NCI-H345 (cell line): ENCODE results near the gene LIG1.
A peak's percentile ranks its signal among the peaks of the same experiment; 100 is the strongest.
"Not testable (repeated sequence)": the region's sequence is repeated elsewhere in the genome, so short reads cannot be mapped to it uniquely, and the experiment has no call there.

Source experiments
- DNase-seq: peaks from one replicate; lab custom pipeline; 2025; lab: John Stamatoyannopoulos, UW

The LIG1 gene

GRCh38 chr19:48121066-48121465 lies 49.1 kb downstream of the LIG1 start:
- DNase-seq: no peak

- no peak for DNase-seq
Measured at GRCh38 chr19:48120505-48120904, 49.6 kb downstream of the LIG1 start.

- no peak for DNase-seq
Measured at GRCh38 chr19:48118131-48118517, 52.0 kb downstream of the LIG1 start.

- no peak for DNase-seq
Measured at GRCh38 chr19:48117515-48118130, 52.5 kb downstream of the LIG1 start.

- no peak for DNase-seq
Measured at GRCh38 chr19:48113190-48113917, 56.8 kb downstream of the LIG1 start.

GRCh38 chr19:48111280-48111679 lies 58.9 kb downstream of the LIG1 start:
- DNase-seq: no peak

- DNase-seq: peak; percentile 86
Measured at GRCh38 chr19:48110350-48110966, 59.7 kb downstream of the LIG1 start, which contains the start of gene PLA2G4C. Gene PLA2G4C, minus strand, starts transcription at chr19:48110817. Its CDS starts 4,288 bp downstream, at chr19:48106529.

GRCh38 chr19:48108997-48109782 lies 61.0 kb downstream of the LIG1 start:
- no peak for DNase-seq

- DNase-seq: no peak
Measured at GRCh38 chr19:48103922-48104321, 66.2 kb downstream of the LIG1 start.

- DNase-seq: no peak
Measured at GRCh38 chr19:48102870-48103751, 67.0 kb downstream of the LIG1 start.

GRCh38 chr19:48095612-48096175 lies 74.5 kb downstream of the LIG1 start:
- DNase-seq: no peak

GRCh38 chr19:48094855-48095203 lies 75.3 kb downstream of the LIG1 start:
- no peak for DNase-seq

GRCh38 chr19:48094129-48094854 lies 75.9 kb downstream of the LIG1 start:
- DNase-seq: no peak

- not testable (repeated sequence) for DNase-seq
Measured at GRCh38 chr19:48091111-48091718, 78.9 kb downstream of the LIG1 start.

- DNase-seq: no peak
Measured at GRCh38 chr19:48090281-48090802, 79.8 kb downstream of the LIG1 start.

GRCh38 chr19:48088991-48089390 lies 81.2 kb downstream of the LIG1 start:
- DNase-seq: not testable (repeated sequence)

GRCh38 chr19:48085904-48086864 lies 84.0 kb downstream of the LIG1 start:
- no peak for DNase-seq

- no peak for DNase-seq
Measured at GRCh38 chr19:48085076-48085475, 85.1 kb downstream of the LIG1 start.

GRCh38 chr19:48081106-48081505 lies 89.0 kb downstream of the LIG1 start:
- DNase-seq: no peak
